Activated CD8-positive, alpha-beta memory T cell treated with anti-CD3 and anti-CD28 coated beads for 4 hours (primary cell): ENCODE measurements around the gene UFSP1.

ENCODE experiments used
- DNase-seq, 2 donors: peaks; one replicate each; pipeline ENCODE4 v3.0.0-alpha.2; 2020; ENCODE audit warnings: low read depth in 2 of 2

Gene UFSP1

GRCh38 chr7:100895956-100896731, 6.6 kb upstream of the UFSP1 start:
- DNase-seq = no peak

DNA sequence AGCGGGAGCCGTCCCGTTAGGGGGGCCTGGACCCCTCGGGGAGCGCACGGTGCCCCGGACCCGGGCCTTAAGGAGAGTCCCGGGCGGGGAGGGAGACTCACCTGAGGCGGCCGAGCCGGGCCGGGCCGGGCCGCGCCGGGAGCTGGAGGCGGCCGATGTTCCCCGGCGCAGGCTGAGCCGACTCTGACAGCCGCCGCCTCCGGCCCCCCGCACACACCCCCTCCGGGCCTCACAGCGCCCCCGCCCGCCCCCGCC, 6.1 kb upstream of the UFSP1 start, which contains the start of gene ACHE:
TSS of gene ACHE (minus strand) at position 188 of the 255 bp plus-strand sequence. CDS start 1,656 bp downstream, outside the sequence.
- DNase-seq = no peak

DNA sequence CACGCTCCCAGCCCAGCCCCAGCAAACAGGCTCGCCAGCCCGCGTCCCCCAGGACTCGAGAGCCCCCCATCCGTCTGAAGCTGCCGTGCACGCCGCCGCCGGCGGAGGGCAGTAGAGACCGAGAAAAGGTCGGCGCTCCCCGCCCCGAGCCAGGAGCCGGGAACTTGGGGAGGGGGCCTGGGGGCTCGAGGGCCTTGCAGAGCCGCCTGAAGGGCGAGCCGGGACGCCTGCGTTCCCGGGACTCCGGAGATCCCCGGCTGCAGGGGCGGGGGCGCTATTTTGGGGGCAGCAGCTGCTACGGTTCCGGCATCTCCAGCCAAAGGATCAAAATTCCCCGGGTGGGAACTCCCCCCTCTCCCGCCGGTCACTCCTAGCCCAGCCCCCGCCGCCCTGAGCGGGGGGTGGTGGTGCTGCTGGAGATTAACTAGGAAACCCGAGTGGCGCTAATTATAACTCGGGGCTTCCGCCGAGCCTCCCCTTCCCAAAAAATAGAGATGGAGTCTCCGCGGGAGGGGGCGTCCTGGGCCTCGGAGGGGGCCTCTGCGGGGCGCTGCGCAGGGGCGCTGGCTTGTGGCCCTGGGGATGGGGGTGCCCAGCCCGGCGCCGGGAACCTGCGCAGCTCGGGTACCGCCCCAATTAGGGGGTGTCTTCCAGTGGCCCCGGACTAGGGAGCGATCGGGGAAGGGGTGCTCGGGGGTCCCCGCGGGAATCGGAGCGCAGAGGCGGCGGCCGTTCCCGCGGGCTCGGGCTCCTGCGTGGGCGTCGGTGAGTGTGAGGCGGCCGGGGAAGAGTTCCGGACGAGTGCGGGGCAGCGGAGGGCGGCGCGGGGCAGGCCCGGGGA, 5.6 kb upstream of the UFSP1 start:
- DNase-seq = no peak

DNA sequence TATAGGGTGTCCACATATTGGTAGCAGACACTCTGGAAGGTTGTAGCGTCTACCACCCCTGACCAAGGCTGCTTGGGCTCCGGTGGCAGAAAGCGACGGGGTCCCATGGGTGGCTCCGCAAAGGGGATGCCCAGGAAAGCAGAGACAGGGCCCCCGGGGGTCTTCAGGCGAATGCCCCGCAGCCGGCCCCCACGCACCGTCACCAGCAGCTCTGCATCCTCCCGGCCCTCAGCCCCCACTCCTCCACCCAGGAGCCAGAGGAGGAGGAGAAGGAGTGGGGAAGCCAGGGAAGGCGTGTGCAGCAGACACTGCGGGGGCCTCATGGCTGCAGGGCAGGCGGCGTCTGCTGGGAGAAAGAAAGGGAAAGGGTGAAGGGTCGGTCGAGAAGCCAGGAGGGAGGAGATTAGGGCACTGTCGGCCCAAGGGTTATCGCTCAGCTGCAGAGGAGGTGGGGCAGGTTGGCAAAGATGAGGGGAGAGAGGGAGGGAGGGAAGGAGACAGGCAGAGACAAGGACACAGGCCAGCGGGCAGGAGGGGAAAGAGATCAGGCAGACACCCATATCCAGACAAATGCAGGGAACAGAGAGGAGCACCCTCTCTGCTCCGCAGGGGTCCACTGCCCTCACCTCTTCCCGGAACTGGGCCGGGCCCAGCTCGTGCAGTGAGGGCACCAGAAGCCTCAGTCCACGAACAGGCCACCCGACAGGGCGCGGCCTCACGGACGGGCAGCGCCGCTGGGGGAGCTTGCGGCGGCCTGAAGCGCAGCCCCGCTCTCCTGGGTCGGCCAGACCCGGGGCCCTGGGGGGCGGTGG, 4.6 kb upstream of the UFSP1 start:
- no peak for DNase-seq

DNA sequence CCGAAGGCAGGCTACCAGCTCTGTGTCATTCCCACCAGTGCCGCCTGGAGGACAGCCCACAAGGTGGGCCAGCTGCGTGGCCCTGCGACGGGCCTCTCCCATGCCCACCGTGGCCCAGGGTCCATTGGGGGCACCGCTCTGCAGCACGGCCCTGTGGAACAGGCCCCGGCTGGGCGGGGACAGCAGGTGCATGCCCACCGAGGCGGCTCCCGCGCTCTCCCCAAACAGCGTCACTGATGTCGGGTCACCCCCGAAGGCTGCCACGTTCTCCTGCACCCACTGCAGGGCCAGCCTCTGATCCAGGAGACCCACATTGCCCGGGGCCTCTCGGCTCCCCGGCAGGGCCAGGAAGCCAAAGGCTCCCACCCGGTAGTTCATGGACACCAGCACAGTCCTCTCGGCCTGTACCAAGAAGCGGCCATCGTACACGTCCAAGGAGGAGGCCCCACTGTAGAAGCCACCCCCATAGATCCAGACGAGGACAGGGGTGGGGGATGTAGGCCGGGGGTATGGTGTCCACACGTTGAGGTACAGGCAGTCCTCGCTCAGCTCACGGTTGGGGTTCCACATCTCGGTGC, 3.9 kb upstream of the UFSP1 start:
- no peak for DNase-seq

- no peak for DNase-seq
Measured at GRCh38 chr7:100892364-100893317, 3.1 kb upstream of the UFSP1 start.

- no peak for DNase-seq
Measured at GRCh38 chr7:100891568-100892247, 2.2 kb upstream of the UFSP1 start.

GRCh38 chr7:100890653-100891567, 1.4 kb upstream of the UFSP1 start:
- DNase-seq = no peak

- DNase-seq = no peak
Measured at GRCh38 chr7:100888291-100888987, 1.1 kb downstream of the UFSP1 start.

DNA sequence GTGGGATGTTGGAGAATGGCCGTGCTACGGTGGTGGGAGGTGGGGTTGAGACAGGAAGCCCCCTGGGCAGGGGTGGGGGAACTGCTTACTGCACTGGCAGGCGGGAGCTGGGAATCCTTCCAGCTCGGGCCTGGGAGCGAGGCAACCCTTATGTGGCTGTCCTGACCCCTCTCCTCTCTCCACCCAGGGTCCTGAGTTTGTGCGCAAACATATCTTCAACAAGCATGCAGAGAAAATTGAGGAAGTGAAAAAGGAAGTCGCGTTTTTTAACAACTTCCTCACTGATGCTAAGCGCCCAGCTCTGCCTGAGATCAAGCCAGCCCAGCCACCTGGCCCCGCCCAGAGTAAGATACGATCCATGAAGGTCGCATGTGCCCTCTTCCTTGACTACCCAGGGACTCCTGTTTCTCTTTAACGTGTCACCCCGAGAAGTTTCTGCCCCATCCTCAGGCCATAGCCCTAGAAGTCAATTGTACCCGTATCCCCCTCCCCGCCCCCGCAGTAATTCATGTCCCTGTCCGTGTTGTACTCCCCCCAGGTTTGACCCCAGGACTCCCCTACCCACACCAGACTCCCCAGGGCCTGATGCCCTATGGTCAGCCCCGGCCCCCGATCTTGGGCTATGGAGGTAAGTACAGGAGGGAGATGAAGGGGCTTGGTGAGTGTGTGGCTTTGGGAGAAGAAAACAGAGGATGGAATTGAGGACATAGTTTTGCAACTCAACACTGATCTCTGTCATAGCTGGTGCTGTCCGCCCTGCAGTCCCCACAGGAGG, 1.8 kb downstream of the UFSP1 start:
- DNase-seq = no peak

- no peak for DNase-seq
Measured at GRCh38 chr7:100886936-100887515, 2.5 kb downstream of the UFSP1 start.

- DNase-seq = no peak
Measured at GRCh38 chr7:100886142-100886935, 3.2 kb downstream of the UFSP1 start.

GRCh38 chr7:100885440-100886141, 3.9 kb downstream of the UFSP1 start:
- DNase-seq = no peak

GRCh38 chr7:100884736-100885439, 4.6 kb downstream of the UFSP1 start:
- no peak for DNase-seq

DNA sequence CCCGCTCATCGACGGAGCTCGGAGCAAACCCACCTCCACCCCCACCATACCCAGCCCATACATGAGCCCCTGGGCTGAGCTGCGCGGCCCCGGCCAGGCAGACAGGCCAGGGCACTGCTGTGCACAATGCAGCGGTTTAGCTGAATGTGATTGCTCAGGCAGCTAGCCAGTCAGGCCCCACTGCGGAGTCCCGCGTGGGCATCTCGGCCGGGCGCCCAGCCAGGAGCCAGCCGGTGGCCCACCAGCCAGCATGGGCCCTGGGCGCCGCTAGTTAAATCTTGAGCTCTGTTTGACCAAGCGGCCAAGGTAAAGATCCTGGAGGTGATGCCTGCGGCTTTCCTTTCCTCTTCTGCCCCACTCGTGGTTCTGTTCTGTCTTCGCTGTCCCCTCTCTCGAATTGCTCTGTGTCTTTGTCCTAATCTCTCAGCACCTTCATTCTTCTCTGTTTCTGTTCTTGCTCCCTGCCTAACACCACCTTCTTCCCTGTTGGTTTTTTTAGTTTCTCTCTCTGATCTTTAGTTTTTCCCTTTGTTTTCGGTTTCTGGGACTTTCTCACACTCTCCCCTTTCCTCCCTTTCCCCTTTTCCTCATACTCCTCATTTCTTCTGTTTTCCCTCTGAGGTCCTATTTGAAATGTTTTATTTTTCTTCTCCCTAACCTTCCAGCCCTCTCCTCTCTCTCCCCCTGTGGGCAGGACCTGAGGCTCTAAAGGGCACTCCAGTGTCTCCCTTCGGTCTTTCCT, 6.6 kb downstream of the UFSP1 start:
- DNase-seq = no peak
